H1 (cell line): ENCODE measurements around the gene KCNE1. TPM values are rescaled to one million over a fixed set of nuclear protein-coding genes. Genes with fewer than 3 reads are reported as not detected.

Source experiments
- CTCF ChIA-PET: fragments of 300-600 bp; sonication (Branson Sonifier 250); formaldehyde crosslinking; loops from one replicate; lab custom pipeline; 2021; ENCODE audit not compliant: partially characterized antibody; lab: Charles Lee
- POLR2A ChIA-PET: fragments of 300-600 bp; sonication (Branson Sonifier 250); formaldehyde crosslinking; loops from one replicate; lab custom pipeline; 2021; ENCODE audit warnings: inconsistent platforms; ENCODE audit not compliant: partially characterized antibody; lab: Charles Lee
- DNase-seq, 2 experiments: peaks; one replicate each; pipeline versions ENCODE4 v3.0.0 to v3.0.0-alpha.2; 2010 to 2022; ENCODE audit warnings: low spot score in 2 of 2, low read depth in 1 of 2, mixed read lengths in 1 of 2
- FAIRE-seq: peaks from 2 replicates; lab custom pipeline; 2011; peaks lifted over from hg19 to GRCh38; lab: Jason Lieb, UNC
- H2AFZ ChIP-seq: 2 replicates; pipeline ENCODE4 v1.8.1; 2012; ENCODE audit warnings: low read length, inconsistent platforms
- H2AK5ac ChIP-seq: 2 replicates; pipeline ENCODE4 v1.6.1; 2013; ENCODE audit warnings: low read depth, low read length
- H2BK120ac ChIP-seq: replicated peaks from 2 replicates; pipeline ENCODE3; 2013; ENCODE audit warnings: low read depth, low read length, inconsistent platforms
- H2BK12ac ChIP-seq: 2 replicates; pipeline ENCODE4 v1.6.1; 2013; ENCODE audit warnings: low read depth, low read length
- H2BK15ac ChIP-seq: 2 replicates; pipeline ENCODE4 v1.6.1; 2013; ENCODE audit warnings: low read length
- H2BK20ac ChIP-seq: 2 replicates; pipeline ENCODE4 v1.6.1; 2013; ENCODE audit warnings: low read length
- H2BK5ac ChIP-seq: 2 replicates; pipeline ENCODE4 v1.6.1; 2013; ENCODE audit warnings: low read depth, low read length
- H3K14ac ChIP-seq: 2 replicates; pipeline ENCODE4 v1.6.1; 2013; ENCODE audit warnings: inconsistent platforms; ENCODE audit not compliant: insufficient read length
- H3K18ac ChIP-seq: 2 replicates; pipeline ENCODE4 v1.6.1; 2013; ENCODE audit warnings: low read length; ENCODE audit errors: extremely low read depth
- H3K23ac ChIP-seq: 2 replicates; pipeline ENCODE4 v1.6.1; 2013; ENCODE audit warnings: inconsistent platforms; ENCODE audit not compliant: insufficient read length
- H3K23me2 ChIP-seq: 2 replicates; pipeline ENCODE4 v1.6.1; 2013; ENCODE audit warnings: low read depth, low read length
- H3K27ac ChIP-seq: 2 replicates; pipeline ENCODE4 v1.6.1; 2011; ENCODE audit warnings: low read depth, low read length, inconsistent platforms
- H3K27me3 ChIP-seq, 4 experiments: replicated peaks in 1 of 4; 1 replicate in 1 of 4; 2 replicates in 3 of 4; pipeline versions ENCODE4 v1.6.1 to v1.8.1; 2011 to 2013; ENCODE audit warnings: low read length in 3 of 4, mild to moderate bottlenecking in 3 of 4, inconsistent platforms in 2 of 4, mixed read lengths in 2 of 4, moderate library complexity in 1 of 4; ENCODE audit not compliant: control insufficient read depth in 3 of 4, insufficient read depth in 3 of 4; ENCODE audit errors: extremely low read depth in 1 of 4
- H3K36me3 ChIP-seq, 4 experiments: 2 replicates each; pipeline versions ENCODE4 v1.6.1 to v1.8.1; 2011 to 2013; ENCODE audit warnings: mild to moderate bottlenecking in 4 of 4, low read length in 3 of 4, moderate library complexity in 2 of 4, control low read depth in 1 of 4, inconsistent platforms in 1 of 4; ENCODE audit not compliant: insufficient read depth in 4 of 4, control insufficient read depth in 2 of 4
- H3K4ac ChIP-seq: replicated peaks from 2 replicates; pipeline ENCODE3; 2013; ENCODE audit warnings: low read length, low read depth, mixed read lengths, inconsistent platforms; ENCODE audit not compliant: insufficient read length
- H3K4me1 ChIP-seq, 4 experiments: replicated peaks in 1 of 4; 1 replicate in 1 of 4; 2 replicates in 3 of 4; pipeline versions ENCODE4 v1.6.1 to v1.8.1; 2011 to 2013; ENCODE audit warnings: low read length in 3 of 4, inconsistent platforms in 2 of 4, mixed read lengths in 1 of 4; ENCODE audit not compliant: insufficient read depth in 4 of 4, control insufficient read depth in 3 of 4
- H3K4me2 ChIP-seq, 2 experiments: 2 replicates each; pipeline versions ENCODE4 v1.6.1 to v1.8.1; 2011 to 2013; ENCODE audit warnings: low read depth in 2 of 2, low read length in 2 of 2, control low read depth in 1 of 2, inconsistent platforms in 1 of 2, mild to moderate bottlenecking in 1 of 2; ENCODE audit not compliant: insufficient read depth in 1 of 2
- H3K4me3 ChIP-seq, 4 experiments: fragments of 200-600, 300-600 bp in 1 of 4; sonication (generic), shearing (Covaris generic), sonication (Bioruptor Twin) in 1 of 4; 2 replicates each; pipeline versions ENCODE4 v1.5.1 to v1.8.1; 2011 to 2016; ENCODE audit warnings: low read length in 4 of 4, low read depth in 3 of 4, control low read depth in 2 of 4, inconsistent platforms in 2 of 4, mild to moderate bottlenecking in 2 of 4, mixed read lengths in 1 of 4, moderate library complexity in 1 of 4; ENCODE audit not compliant: insufficient read depth in 2 of 4; ENCODE audit errors: extremely low read depth in 1 of 4
- H3K56ac ChIP-seq: replicated peaks from 2 replicates; pipeline ENCODE3; 2013; ENCODE audit warnings: low read depth, mild to moderate bottlenecking, mixed read lengths, low read length, inconsistent platforms; ENCODE audit not compliant: insufficient read length
- H3K79me1 ChIP-seq: 2 replicates; pipeline ENCODE4 v1.6.1; 2013; ENCODE audit warnings: low read depth, low read length, control low read depth
- H3K79me2 ChIP-seq, 2 experiments: 2 replicates each; pipeline versions ENCODE4 v1.6.1 to v1.8.1; 2012 to 2013; ENCODE audit warnings: low read length in 2 of 2, mild to moderate bottlenecking in 2 of 2, inconsistent platforms in 1 of 2; ENCODE audit not compliant: insufficient read depth in 2 of 2, control insufficient read depth in 1 of 2
- H3K9ac ChIP-seq, 4 experiments: replicated peaks in 1 of 4; 1 replicate in 1 of 4; 2 replicates in 3 of 4; pipeline versions ENCODE4 v1.6.1 to v1.8.1; 2011 to 2013; ENCODE audit warnings: low read depth in 3 of 4, low read length in 3 of 4, control low read depth in 2 of 4, mild to moderate bottlenecking in 2 of 4, moderate library complexity in 2 of 4, inconsistent platforms in 1 of 4; ENCODE audit errors: extremely low read depth in 1 of 4
- H3K9me3 ChIP-seq, 2 experiments: 2 replicates each; pipeline versions ENCODE4 v1.6.1 to v1.8.1; 2012 to 2013; ENCODE audit warnings: mild to moderate bottlenecking in 2 of 2, moderate library complexity in 2 of 2, control low read depth in 1 of 2, inconsistent platforms in 1 of 2, low read depth in 1 of 2, low read length in 1 of 2, mixed read lengths in 1 of 2; ENCODE audit not compliant: insufficient read depth in 2 of 2
- H4K20me1 ChIP-seq, 2 experiments: replicated peaks in 1 of 2; 2 replicates each; pipeline versions ENCODE3 to v1.8.1; 2011 to 2013; ENCODE audit warnings: inconsistent platforms in 2 of 2, low read length in 2 of 2, mild to moderate bottlenecking in 1 of 2; ENCODE audit not compliant: insufficient read depth in 2 of 2, control insufficient read depth in 1 of 2
- H4K5ac ChIP-seq: 2 replicates; pipeline ENCODE4 v1.6.1; 2013; ENCODE audit warnings: low read length, low read depth, mixed read lengths, inconsistent platforms; ENCODE audit not compliant: insufficient read length
- H4K8ac ChIP-seq: 2 replicates; pipeline ENCODE4 v1.8.0; 2013; ENCODE audit warnings: mild to moderate bottlenecking, moderate library complexity, low read length, inconsistent platforms; ENCODE audit not compliant: insufficient read depth; ENCODE audit errors: extremely low read depth
- H4K91ac ChIP-seq: replicated peaks from 2 replicates; pipeline ENCODE3; 2013; ENCODE audit warnings: low read length, mixed read lengths, inconsistent platforms; ENCODE audit not compliant: insufficient read length
- CBX5 ChIP-seq: fragments of 300-800, 300-1000 bp; sonication (generic); IDR thresholded peaks from 2 replicates; pipeline ENCODE4 v1.7.1; 2016; ENCODE audit warnings: antibody characterized with exemption, low read length, low read depth
- CREB1 ChIP-seq: IDR thresholded peaks from 2 replicates; pipeline ENCODE4 v1.6.1; 2012; ENCODE audit warnings: inconsistent platforms
- CTBP2 ChIP-seq: IDR thresholded peaks from 2 replicates; pipeline ENCODE4 v1.7.0; 2011; ENCODE audit warnings: borderline replicate concordance, mild to moderate bottlenecking, moderate library complexity, mixed read lengths, low read length; ENCODE audit not compliant: insufficient read depth, insufficient read length
- EZH2 ChIP-seq: fragments of 200-600 bp; sonication (generic); IDR thresholded peaks from 2 replicates; pipeline ENCODE4 v1.7.1; 2012; ENCODE audit warnings: low read depth, mild to moderate bottlenecking, moderate library complexity, low read length, inconsistent platforms; ENCODE audit not compliant: severe bottlenecking
- POLR2A ChIP-seq, 2 experiments: IDR thresholded peaks; 1 replicate in 1 of 2; 2 replicates in 1 of 2; pipeline ENCODE4 v1.6.1; 2011; ENCODE audit warnings: low read depth in 2 of 2, low read length in 2 of 2, mild to moderate bottlenecking in 2 of 2; ENCODE audit errors: control extremely low read depth in 1 of 2
- RNF2 ChIP-seq: fragments of 200-900, 300-1000 bp; sonication (generic); IDR thresholded peaks from 2 replicates; pipeline ENCODE4 v1.7.1; 2016; ENCODE audit warnings: borderline replicate concordance, low read depth, mild to moderate bottlenecking, antibody characterized with exemption, low read length; ENCODE audit not compliant: poor library complexity, severe bottlenecking; ENCODE audit errors: missing control alignments
- SP2 ChIP-seq: IDR thresholded peaks from 2 replicates; pipeline ENCODE4 v1.6.1; 2012; ENCODE audit warnings: mild to moderate bottlenecking, low read length, inconsistent platforms
- TEAD4 ChIP-seq: IDR thresholded peaks from 2 replicates; pipeline ENCODE4 v1.6.1; 2012; ENCODE audit warnings: low read depth, low read length, inconsistent platforms, mixed read lengths
- WGBS, 2 experiments: shearing (Covaris generic) in 1 of 2; methylation state at CpG; one replicate each; pipeline versions ENCODE4 v1.1.6 to v1.1.7; 2013 to 2015; ENCODE audit warnings: low lambda C conversion rate in 2 of 2, mixed read lengths in 2 of 2, inconsistent platforms in 1 of 2, low coverage in 1 of 2, missing lambda C conversion rate in 1 of 2; ENCODE audit not compliant: insufficient replicate concordance in 2 of 2, insufficient coverage in 1 of 2, insufficient read length in 1 of 2; ENCODE audit errors: extremely low coverage in 1 of 2, missing lambda C conversion rate in 1 of 2; 5-methylcytosine and 5-hydroxymethylcytosine counted together
- polyA plus RNA-seq, 7 experiments: library from polyadenylated mRNA; depleted of rRNA in 3 of 7; stranded (reverse) in 5 of 7; unstranded in 2 of 7; fragments of >200 nt in 5 of 7; fragments of 200-250 nt in 2 of 7; gene quantifications; 1 replicate in 5 of 7; 2 replicates in 1 of 7; 4 replicates in 1 of 7; pipeline versions ENCODE4 v1.2.1 to v1.2.3, GENCODE V29; 2011 to 2013; ENCODE audit warnings: missing spikeins in 2 of 7, mixed read lengths in 2 of 7
- total RNA-seq: library from RNA; stranded (reverse); fragmentation: NEBNext Ultra II Directional; extraction: Animal tissue kit (Norgen Biotek cat#: 25700); gene quantifications from 2 replicates; pipeline ENCODE4 v1.2.1, GENCODE V29; 2021

KCNE1 gene
- total and polyA plus RNA-seq, 2 of the 8 experiments (the other 6 are each of a cell fraction or from before 2014, with no cell fraction given), result 0.08 to 0.28 TPM

GRCh38 chr21:34554227-34554626 is 42.2 kb upstream of the KCNE1 start:
- H3K56ac ChIP-seq, result no peak overlapping the region
- no peak for DNase-seq
- H2BK20ac ChIP-seq, result no peak overlapping the region
- H3K4me2 ChIP-seq, result no peak overlapping the region
- ChIA-PET CTCF (interaction anchor here (1.0 to 1.7 kb wide), 4 partner anchors 13 to 48 kb away, joined by 3 to 4 read pairs (median 4); no protein-coding TSS in a partner anchor), POLR2A (no interaction called here)
- no peak for TF ChIP-seq TEAD4
- no peak for TF ChIP-seq CBX5
- TF ChIP-seq RNF2, result no peak
- TF ChIP-seq EZH2, result no peak
- no peak for TF ChIP-seq POLR2A (IDR thresholded peaks at IDR 0.05; ENCODE audit: control extremely low read depth in 1 of 2, low read depth in 2 of 2, low read length in 2 of 2)
- no peak for TF ChIP-seq CTBP2
- no peak for TF ChIP-seq CREB1
- TF ChIP-seq SP2, result no peak
- no peaks in the 10 kb centered on the region for H3K4me1 ChIP-seq
- H3K23me2 ChIP-seq, result no peaks in the 10 kb centered on the region
- no peak overlapping the region for H4K91ac ChIP-seq
- H4K8ac ChIP-seq, result no peak overlapping the region; the same call in 1 of the 2 replicates
- no peak overlapping the region for H3K4me3 ChIP-seq
- H3K27me3 ChIP-seq, result no peaks in the 10 kb centered on the region
- WGBS, 2 experiments, result 93% methylated on average over 4 of the region's 4 CpGs; no CpG with 5 or more reads in 1 of the 2 experiments
- no peak overlapping the region for H3K18ac ChIP-seq
- H3K79me2 ChIP-seq, result no peaks in the 10 kb centered on the region
- H2BK120ac ChIP-seq, result no peak overlapping the region
- no peaks in the 10 kb centered on the region for H4K20me1 ChIP-seq
- H3K27ac ChIP-seq, result no peak overlapping the region
- H3K79me1 ChIP-seq, result no peaks in the 10 kb centered on the region
- H3K9ac ChIP-seq, result no peak overlapping the region
- H3K23ac ChIP-seq, result no peak overlapping the region
- no peak overlapping the region for H2AK5ac ChIP-seq
- H3K14ac ChIP-seq, result no peak overlapping the region
- H2BK5ac ChIP-seq, result no peak overlapping the region
- H2BK12ac ChIP-seq, result no peak overlapping the region
- no peak overlapping the region for H2AFZ ChIP-seq
- H2BK15ac ChIP-seq, result no peak overlapping the region
- H3K36me3 ChIP-seq, result peaks cover 0 to 2% (median 0%) of the 10 kb centered on the region in 4 experiments; a peak in 1 of 8 replicates
- H3K9me3 ChIP-seq, result peaks cover 8 to 16% of the 10 kb centered on the region in 2 experiments; a peak in 2 of 4 replicates
- H4K5ac ChIP-seq, result no peak overlapping the region
- FAIRE-seq, result no peak
- H3K4ac ChIP-seq, result no peak overlapping the region
